Activated CD8-positive, alpha-beta T cell treated with anti-CD3 and anti-CD28 coated beads for 36 hours (primary cell): ENCODE data around the gene CYGB. TPM values are rescaled to one million over a fixed set of nuclear protein-coding genes. Genes with fewer than 3 reads are reported as not detected.

ENCODE experiments used
- ATAC-seq: fragments of 200-7000 bp; cut with Tn5 transposase; one replicate; pipeline ENCODE4 v1.10.0; 2021; ENCODE audit warnings: mild to moderate bottlenecking, moderate library complexity
- CTCF ChIA-PET: fragments of 350-600 bp; sonication (Branson Sonifier 250); formaldehyde crosslinking; loops from one replicate; lab custom pipeline; 2021; ENCODE audit warnings: antibody characterized with exemption; lab: Charles Lee
- POLR2A ChIA-PET: fragments of 350-600 bp; sonication (Branson Sonifier 250); formaldehyde crosslinking; loops from one replicate; lab custom pipeline; 2021; ENCODE audit warnings: antibody characterized with exemption; lab: Charles Lee
- DNase-seq: peaks from one replicate; pipeline ENCODE4 v3.0.0-alpha.2; 2020
- H3K27ac Mint-ChIP-seq: one replicate; pipeline ENCODE4 v1.8.0; 2021; ENCODE audit warnings: mild to moderate bottlenecking, mixed read lengths
- H3K27me3 Mint-ChIP-seq: one replicate; pipeline ENCODE4 v1.8.0; 2021; ENCODE audit warnings: mixed read lengths
- H3K36me3 Mint-ChIP-seq: one replicate; pipeline ENCODE4 v1.8.0; 2021; ENCODE audit warnings: low read depth, mixed read lengths
- H3K4me1 Mint-ChIP-seq: one replicate; pipeline ENCODE4 v1.8.0; 2021; ENCODE audit warnings: low read depth, mixed read lengths
- H3K4me3 Mint-ChIP-seq: one replicate; pipeline ENCODE4 v1.8.0; 2021; ENCODE audit warnings: mild to moderate bottlenecking, moderate library complexity, mixed read lengths
- H3K9me3 Mint-ChIP-seq: one replicate; pipeline ENCODE4 v1.8.0; 2021; ENCODE audit warnings: mixed read lengths
- CTCF ChIP-seq: fragments of 200-600 bp; IDR thresholded peaks from one replicate; pipeline ENCODE4 v1.8.0; 2022; ENCODE audit warnings: antibody characterized with exemption, mild to moderate bottlenecking
- intact Hi-C: fragments of 100-400 bp; cut with micrococcal nuclease; formaldehyde crosslinking; loops from one replicate; pipeline ENCODE4 v1.10.0; 2022
- total RNA-seq, 2 experiments: library from RNA; stranded (reverse); gene quantifications; one replicate each; pipeline ENCODE4 v1.2.3, GENCODE V29; 2021

The CYGB gene
- total RNA-seq, 2 experiments from 2014 or later, result 0.23 TPM; not detected in 1

DNA sequence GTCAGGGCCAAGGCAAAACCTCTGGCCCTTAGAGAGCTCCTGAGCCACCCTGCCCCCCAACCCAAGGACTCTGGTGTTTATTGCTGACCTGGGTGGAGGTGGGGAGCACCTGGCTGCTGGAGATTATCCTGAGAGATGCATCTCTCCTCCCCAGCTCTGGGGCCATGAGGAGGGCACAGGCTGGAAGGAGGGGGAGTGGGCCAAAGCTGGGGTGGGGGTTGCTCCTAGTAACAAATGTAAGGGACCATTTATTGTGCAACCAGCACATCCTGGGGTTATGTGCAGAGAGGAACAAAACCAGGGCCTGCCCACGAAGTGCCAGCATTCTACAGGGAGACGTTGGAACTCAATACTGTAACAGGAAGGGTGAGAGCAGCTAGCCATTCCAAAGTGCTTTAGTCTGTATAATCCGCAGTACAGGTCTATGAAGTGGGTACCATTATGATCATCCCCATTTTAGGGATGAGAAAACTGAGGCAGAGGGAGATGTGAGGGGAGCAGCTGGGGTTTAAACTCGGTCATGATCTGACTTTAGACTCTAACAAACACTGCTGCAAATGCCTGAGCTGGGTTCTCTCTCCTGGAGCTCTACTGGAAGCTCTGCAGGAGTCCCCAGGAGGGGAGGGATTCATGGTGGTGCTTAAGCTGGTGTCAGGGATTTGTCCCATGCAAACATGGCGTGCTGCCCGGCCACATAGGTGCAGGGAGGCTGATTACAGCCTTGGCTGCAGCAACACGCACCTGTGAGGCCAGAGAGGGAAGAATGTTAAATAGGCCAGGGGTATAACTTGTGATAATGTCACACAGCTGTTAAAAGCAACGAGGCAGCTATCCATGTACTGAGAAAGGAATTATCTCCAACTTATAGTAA, 34.9 kb downstream of the CYGB start:
- intact Hi-C loops, result no loop called here
- peak overlapping the region; percentile 49 for H3K27ac Mint-ChIP-seq
- H3K9me3 Mint-ChIP-seq, result no peaks in the 10 kb centered on the region
- H3K27me3 Mint-ChIP-seq, result no peaks in the 10 kb centered on the region
- ChIA-PET POLR2A (interaction anchor here (0.6 to 4.3 kb wide), 7 partner anchors 10 to 149 kb away, joined by 3 to 16 read pairs (median 3); partner anchors contain the start of gene AANAT), CTCF (interaction anchor here (1.0 to 4.7 kb wide), 7 partner anchors 21 to 179 kb away, joined by 3 to 23 read pairs (median 3); partner anchors contain the start of genes AANAT and UBE2O)
- no peaks in the 10 kb centered on the region for H3K36me3 Mint-ChIP-seq
- DNase-seq (no peak), ATAC-seq (no peak)
- peaks cover 36% of the 10 kb centered on the region for H3K4me1 Mint-ChIP-seq
- no peak overlapping the region for H3K4me3 Mint-ChIP-seq
- no peak for TF ChIP-seq CTCF

- Mint-ChIP-seq H3K27ac (peak overlapping the region; percentile 92), H3K9me3 (no peaks in the 10 kb centered on the region), H3K4me3 (peak overlapping the region; percentile 90), H3K36me3 (no peaks in the 10 kb centered on the region), H3K27me3 (no peaks in the 10 kb centered on the region), H3K4me1 (peaks cover 42% of the 10 kb centered on the region)
- TF ChIP-seq CTCF, result no peak
- no peak for ATAC-seq
- POLR2A ChIA-PET, result interaction anchor here (0.7 to 4.3 kb wide), 5 partner anchors 32 to 148 kb away, joined by 3 to 16 read pairs (median 3); partner anchors contain the start of genes AANAT and PRPSAP1
- intact Hi-C loops, result no loop called here
- CTCF ChIA-PET, result interaction anchor here (1.1 to 4.7 kb wide), 6 partner anchors 21 to 93 kb away, joined by 3 to 23 read pairs (median 5); partner anchors contain the start of genes AANAT and UBE2O
- no peak for DNase-seq
Measured at GRCh38 chr17:76501827-76502307, 35.6 kb downstream of the CYGB start.

GRCh38 chr17:76501018-76501826, 36.3 kb downstream of the CYGB start, which contains the start of gene RHBDF2:
TSS of gene RHBDF2 (minus strand) at chr17:76501423. CDS start at chr17:76481524, 19,899 bp downstream.
- Mint-ChIP-seq H3K27me3 (no peaks in the 10 kb centered on the region), H3K27ac (peak within 1 kb of the TSS; percentile 92), H3K36me3 (no peaks in the 10 kb centered on the region), H3K4me3 (peak within 1 kb of the TSS; percentile 90), H3K9me3 (no peaks in the 10 kb centered on the region), H3K4me1 (peaks cover 40% of the 10 kb centered on the region)
- ChIA-PET POLR2A (interaction anchor here (0.7 to 4.3 kb wide), 9 partner anchors 10 to 147 kb away, joined by 3 to 16 read pairs (median 4); partner anchors contain the start of genes AANAT, PRPSAP1 and SPHK1), CTCF (interaction anchor here (1.7 to 4.7 kb wide), 4 partner anchors 22 to 104 kb away, joined by 5 to 23 read pairs (median 14); partner anchors contain the start of gene AANAT)
- peak; percentile 97 for ATAC-seq
- TF ChIP-seq CTCF, result no peak
- DNase-seq, result peak; percentile 95
- intact Hi-C loops, result no loop called here

- Mint-ChIP-seq H3K36me3 (no peaks in the 10 kb centered on the region), H3K9me3 (no peaks in the 10 kb centered on the region), H3K4me3 (peak overlapping the region; percentile 90), H3K27ac (peak overlapping the region; percentile 57), H3K4me1 (peaks cover 40% of the 10 kb centered on the region), H3K27me3 (no peaks in the 10 kb centered on the region)
- DNase-seq (no peak), ATAC-seq (no peak)
- intact Hi-C loops, result no loop called here
- CTCF ChIA-PET, result interaction anchor here (1.9 to 4.7 kb wide), 3 partner anchors 23 to 103 kb away, joined by 5 to 20 read pairs (median 11); partner anchors contain the start of gene AANAT
- POLR2A ChIA-PET, result interaction anchor here (0.9 to 4.3 kb wide), 7 partner anchors 9 to 116 kb away, joined by 3 to 16 read pairs (median 5); partner anchors contain the start of genes AANAT and SPHK1
- TF ChIP-seq CTCF, result no peak
Measured at GRCh38 chr17:76500747-76501017, 36.8 kb downstream of the CYGB start.
